MM.1S (cell line): ENCODE data around the gene CHRNB4.

Source experiments
- EZH2 ChIP-seq: fragments of 300-600 bp; sonication (generic); optimal IDR thresholded peaks from 2 replicates; pipeline ENCODE3; 2017; ENCODE audit warnings: low read depth, mild to moderate bottlenecking, antibody characterized with exemption, low read length, mixed read lengths
- EZH2phosphoT487 ChIP-seq: fragments of 300-600 bp; sonication (generic); IDR thresholded peaks from 2 replicates; pipeline ENCODE4 v1.6.1; 2018; ENCODE audit warnings: antibody characterized with exemption, low read length
- TF ChIP-seq, protein P1 (sequence below): fragments of 300-600 bp; sonication (generic); IDR thresholded peaks from 2 replicates; pipeline ENCODE4 v1.5.1; 2016; ENCODE audit warnings: antibody characterized with exemption, low read length, mixed read lengths

DNA sequence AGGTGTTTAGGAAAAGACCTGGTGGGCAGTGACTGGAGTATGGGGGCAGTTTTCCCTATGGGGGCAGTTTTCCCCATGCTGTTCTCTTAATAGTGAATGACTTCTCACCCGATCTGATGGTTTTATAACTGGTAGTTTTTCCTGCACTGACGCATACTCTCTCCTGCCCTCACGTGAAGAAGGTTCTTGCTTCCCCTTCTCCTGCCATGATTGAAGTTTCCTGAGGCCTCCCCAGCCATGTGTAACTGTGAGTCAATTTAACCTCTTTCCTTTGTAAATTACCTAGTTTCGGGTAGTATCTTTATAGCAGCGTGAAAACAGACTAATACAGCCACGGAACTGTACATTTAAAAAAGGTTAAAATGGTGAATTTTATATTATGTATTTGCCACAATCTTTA is 25.0 kb upstream of the CHRNB4 start:
- TF ChIP-seq, protein P1, sequence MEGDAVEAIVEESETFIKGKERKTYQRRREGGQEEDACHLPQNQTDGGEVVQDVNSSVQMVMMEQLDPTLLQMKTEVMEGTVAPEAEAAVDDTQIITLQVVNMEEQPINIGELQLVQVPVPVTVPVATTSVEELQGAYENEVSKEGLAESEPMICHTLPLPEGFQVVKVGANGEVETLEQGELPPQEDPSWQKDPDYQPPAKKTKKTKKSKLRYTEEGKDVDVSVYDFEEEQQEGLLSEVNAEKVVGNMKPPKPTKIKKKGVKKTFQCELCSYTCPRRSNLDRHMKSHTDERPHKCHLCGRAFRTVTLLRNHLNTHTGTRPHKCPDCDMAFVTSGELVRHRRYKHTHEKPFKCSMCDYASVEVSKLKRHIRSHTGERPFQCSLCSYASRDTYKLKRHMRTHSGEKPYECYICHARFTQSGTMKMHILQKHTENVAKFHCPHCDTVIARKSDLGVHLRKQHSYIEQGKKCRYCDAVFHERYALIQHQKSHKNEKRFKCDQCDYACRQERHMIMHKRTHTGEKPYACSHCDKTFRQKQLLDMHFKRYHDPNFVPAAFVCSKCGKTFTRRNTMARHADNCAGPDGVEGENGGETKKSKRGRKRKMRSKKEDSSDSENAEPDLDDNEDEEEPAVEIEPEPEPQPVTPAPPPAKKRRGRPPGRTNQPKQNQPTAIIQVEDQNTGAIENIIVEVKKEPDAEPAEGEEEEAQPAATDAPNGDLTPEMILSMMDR: no peak
- TF ChIP-seq EZH2phosphoT487 (no peak), EZH2 (no peak)
